Measurements from ENCODE around the gene SP1. TPM values are rescaled to one million over a fixed set of nuclear protein-coding genes. Genes with fewer than 3 reads are reported as not detected.
"Not testable (repeated sequence)": the region's sequence is repeated elsewhere in the genome, so short reads cannot be mapped to it uniquely, and the experiment has no call there.

The SP1 gene
- total RNA-seq, 4 donors from 2014 or later, result 54.0 to 85.7 (median 72.2) TPM

DNA sequence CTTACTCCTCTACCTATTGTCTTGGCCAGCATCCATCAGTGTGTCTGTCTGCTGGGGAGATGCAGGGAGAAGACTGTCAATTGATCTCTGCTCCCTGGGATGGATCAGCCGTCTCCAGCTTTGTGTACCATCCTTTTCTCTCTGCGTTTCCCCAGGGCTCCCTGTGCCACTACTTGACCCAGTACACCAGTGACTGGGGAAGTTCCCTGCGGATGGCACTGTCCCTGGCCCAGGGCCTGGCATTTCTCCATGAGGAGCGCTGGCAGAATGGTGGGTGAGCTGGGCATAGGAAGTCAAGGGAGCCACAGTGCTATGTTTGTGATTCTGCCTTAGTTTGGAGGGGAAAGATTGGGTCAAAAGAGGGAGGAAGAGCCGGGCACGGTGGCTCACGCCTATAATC is 48.8 kb downstream of the SP1 start:
- DNase-seq (ENCODE audit: extremely low spot score), result no peak
- H3K9me3 ChIP-seq, result no peaks in the 10 kb centered on the region
- H3K4me1 ChIP-seq, result no peaks in the 10 kb centered on the region
- no peaks in the 10 kb centered on the region for H3K36me3 ChIP-seq
- H3K27ac ChIP-seq (replicated peaks in 1 of 4), result no peak overlapping the region
- 94% methylated on average over 7 of the region's 7 CpGs for WGBS
- intact Hi-C loops (cut with DNase I), result no loop called here
- no peak for TF ChIP-seq EP300 (IDR thresholded peaks at IDR 0.05)
- no peak for TF ChIP-seq POLR2A (IDR thresholded peaks at IDR 0.05; ENCODE audit: low read depth)
- TF ChIP-seq, protein P1, sequence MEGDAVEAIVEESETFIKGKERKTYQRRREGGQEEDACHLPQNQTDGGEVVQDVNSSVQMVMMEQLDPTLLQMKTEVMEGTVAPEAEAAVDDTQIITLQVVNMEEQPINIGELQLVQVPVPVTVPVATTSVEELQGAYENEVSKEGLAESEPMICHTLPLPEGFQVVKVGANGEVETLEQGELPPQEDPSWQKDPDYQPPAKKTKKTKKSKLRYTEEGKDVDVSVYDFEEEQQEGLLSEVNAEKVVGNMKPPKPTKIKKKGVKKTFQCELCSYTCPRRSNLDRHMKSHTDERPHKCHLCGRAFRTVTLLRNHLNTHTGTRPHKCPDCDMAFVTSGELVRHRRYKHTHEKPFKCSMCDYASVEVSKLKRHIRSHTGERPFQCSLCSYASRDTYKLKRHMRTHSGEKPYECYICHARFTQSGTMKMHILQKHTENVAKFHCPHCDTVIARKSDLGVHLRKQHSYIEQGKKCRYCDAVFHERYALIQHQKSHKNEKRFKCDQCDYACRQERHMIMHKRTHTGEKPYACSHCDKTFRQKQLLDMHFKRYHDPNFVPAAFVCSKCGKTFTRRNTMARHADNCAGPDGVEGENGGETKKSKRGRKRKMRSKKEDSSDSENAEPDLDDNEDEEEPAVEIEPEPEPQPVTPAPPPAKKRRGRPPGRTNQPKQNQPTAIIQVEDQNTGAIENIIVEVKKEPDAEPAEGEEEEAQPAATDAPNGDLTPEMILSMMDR (IDR thresholded peaks at IDR 0.05), result no peak
- TF ChIP-seq POLR2AphosphoS5 (IDR thresholded peaks at IDR 0.05), result no peak
- H3K27me3 ChIP-seq, result no peaks in the 10 kb centered on the region
- no peak overlapping the region for H3K4me3 ChIP-seq

DNA sequence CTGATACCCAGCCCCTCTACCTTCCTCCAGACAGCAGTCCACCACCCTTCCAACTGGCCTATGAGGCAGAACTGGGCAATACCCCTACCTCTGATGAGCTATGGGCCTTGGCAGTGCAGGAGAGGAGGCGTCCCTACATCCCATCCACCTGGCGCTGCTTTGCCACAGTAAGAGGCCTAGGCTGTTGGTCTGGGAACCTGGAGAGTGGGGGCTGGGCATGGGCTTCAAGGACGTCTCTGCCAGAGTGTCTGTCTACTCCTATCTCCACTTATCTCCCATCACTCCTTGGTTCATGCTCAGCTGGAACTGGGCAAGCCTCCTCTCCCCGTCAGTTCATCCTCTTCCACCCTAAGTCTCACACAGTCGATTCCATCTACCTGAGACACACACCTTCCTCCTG is 50.1 kb downstream of the SP1 start:
- H3K4me1 ChIP-seq, result no peaks in the 10 kb centered on the region
- WGBS, result 94% methylated on average over 5 of the region's 5 CpGs
- no peak for DNase-seq (ENCODE audit: extremely low spot score)
- TF ChIP-seq POLR2AphosphoS5 (IDR thresholded peaks at IDR 0.05), result no peak
- H3K4me3 ChIP-seq, result no peak overlapping the region
- H3K9me3 ChIP-seq, result no peaks in the 10 kb centered on the region
- no peaks in the 10 kb centered on the region for H3K36me3 ChIP-seq
- no peak overlapping the region for H3K27ac ChIP-seq (replicated peaks in 1 of 4)
- intact Hi-C loops (cut with DNase I), result no loop called here
- no peaks in the 10 kb centered on the region for H3K27me3 ChIP-seq

DNA sequence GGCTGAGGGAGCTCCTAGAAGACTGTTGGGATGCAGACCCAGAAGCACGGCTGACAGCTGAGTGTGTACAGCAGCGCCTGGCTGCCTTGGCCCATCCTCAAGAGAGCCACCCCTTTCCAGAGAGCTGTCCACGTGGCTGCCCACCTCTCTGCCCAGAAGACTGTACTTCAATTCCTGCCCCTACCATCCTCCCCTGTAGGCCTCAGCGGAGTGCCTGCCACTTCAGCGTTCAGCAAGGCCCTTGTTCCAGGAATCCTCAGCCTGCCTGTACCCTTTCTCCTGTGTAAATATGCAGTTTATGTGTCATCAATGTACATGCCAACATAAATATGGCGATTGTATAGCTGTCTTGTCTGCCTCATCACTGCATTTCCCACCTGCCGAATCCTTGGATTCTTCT is 51.2 kb downstream of the SP1 start:
- intact Hi-C loops (cut with DNase I), result no loop called here
- Histone ChIP-seq H3K27me3 (no peaks in the 10 kb centered on the region), H3K4me3 (no peak overlapping the region), H3K27ac (replicated peaks in 1 of 4) (no peak overlapping the region), H3K9me3 (no peaks in the 10 kb centered on the region), H3K4me1 (no peaks in the 10 kb centered on the region), H3K36me3 (no peaks in the 10 kb centered on the region)
- TF ChIP-seq, protein P1 (IDR thresholded peaks at IDR 0.05), result no peak
- TF ChIP-seq POLR2AphosphoS5 (IDR thresholded peaks at IDR 0.05) (no peak), EP300 (IDR thresholded peaks at IDR 0.05) (no peak), POLR2A (IDR thresholded peaks at IDR 0.05; ENCODE audit: low read depth) (no peak)
- 71% methylated on average over 7 of the region's 7 CpGs for WGBS
- no peak for DNase-seq (ENCODE audit: extremely low spot score)

- H3K27me3 ChIP-seq; H3K4me1 ChIP-seq; H3K9me3 ChIP-seq; H3K36me3 ChIP-seq; intact Hi-C loops (cut with DNase I); H3K4me3 ChIP-seq; H3K27ac ChIP-seq (replicated peaks in 1 of 4); DNase-seq (ENCODE audit: extremely low spot score): not testable (repeated sequence)
- WGBS, result 87% methylated on average over 9 of the region's 9 CpGs
Observed at GRCh38 chr12:53435326-53435725, 55.4 kb downstream of the SP1 start.

DNA sequence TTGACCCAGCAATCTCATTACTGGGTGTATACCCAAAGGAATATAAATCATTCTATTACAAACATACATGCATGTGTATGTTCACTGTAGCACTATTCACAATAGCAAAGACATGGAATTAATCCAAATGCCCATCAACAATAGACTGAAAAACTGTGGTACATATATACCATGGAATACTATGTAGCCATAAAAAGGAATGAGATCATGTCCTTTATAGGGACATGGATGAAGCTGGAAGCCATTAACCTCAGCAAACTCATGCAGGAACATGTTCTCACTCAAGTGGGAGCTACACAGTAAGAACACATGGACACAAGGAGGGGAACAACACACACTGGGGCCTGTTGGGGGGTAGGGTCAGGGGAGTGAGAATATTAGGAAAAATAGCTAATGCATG is 59.6 kb downstream of the SP1 start:
- DNase-seq (ENCODE audit: extremely low spot score); H3K4me3 ChIP-seq; H3K27me3 ChIP-seq; H3K9me3 ChIP-seq; H3K27ac ChIP-seq (replicated peaks in 1 of 4); intact Hi-C loops (cut with DNase I): not testable (repeated sequence)
- Histone ChIP-seq H3K36me3 (peaks cover 3 to 20% (median 11%) of the 10 kb centered on the region in 4 donors), H3K4me1 (peaks cover 16 to 36% (median 31%) of the 10 kb centered on the region in 4 donors)

DNA sequence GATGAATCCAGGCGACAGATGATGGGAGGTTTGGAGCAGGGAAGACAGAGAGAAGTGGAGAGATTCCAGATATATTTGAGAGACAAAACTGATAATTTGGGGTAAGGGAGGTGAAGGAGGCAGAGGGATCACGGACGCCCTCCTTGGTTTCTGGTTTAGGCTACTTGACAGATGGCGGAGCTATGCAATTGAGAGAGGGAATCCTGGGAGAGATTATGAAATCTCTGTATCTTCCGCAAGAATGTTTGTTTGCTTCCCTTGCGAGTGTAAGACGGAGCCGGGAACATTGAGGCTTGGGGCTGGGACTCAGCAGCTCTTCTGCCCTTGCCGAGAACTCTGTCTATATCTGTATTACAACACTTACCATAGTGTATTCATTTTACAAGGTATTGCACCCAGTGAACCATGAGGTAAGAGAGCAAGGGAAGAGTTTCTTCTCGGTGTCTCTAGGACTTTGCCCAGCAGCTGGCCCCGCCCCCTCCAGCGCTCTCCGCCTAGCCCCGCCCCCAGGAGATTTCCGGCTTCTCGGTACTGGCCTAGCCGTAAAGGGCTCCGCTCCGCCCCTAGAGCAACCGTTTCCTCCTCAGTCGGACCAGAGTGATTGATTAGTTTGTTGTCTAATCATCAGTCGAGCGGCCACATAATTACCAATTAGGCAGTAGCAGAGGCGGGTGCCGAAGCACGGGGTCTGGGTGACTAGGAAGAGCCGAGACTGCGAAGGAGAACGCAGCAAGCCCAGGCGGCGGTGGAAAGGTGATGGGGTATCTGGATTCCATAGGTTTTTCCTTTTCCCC is 61.3 kb downstream of the SP1 start, which contains the start of gene PRR13:
Gene PRR13 (plus strand): TSS at position 695 of the 794 bp plus-strand sequence. CDS start 981 bp downstream, outside the sequence.
- no peaks in the 10 kb centered on the region for H3K27me3 ChIP-seq
- peaks cover 15 to 36% (median 24%) of the 10 kb centered on the region in 4 donors for H3K36me3 ChIP-seq
- 2% methylated on average over 22 of the region's 31 CpGs for WGBS
- peak; percentile 100 for DNase-seq (ENCODE audit: extremely low spot score)
- H3K27ac ChIP-seq (replicated peaks in 1 of 4), result peak within 1 kb of the TSS; percentile 85 to 91 (median 89)
- intact Hi-C loops (cut with DNase I), result no loop called here
- peaks cover 16 to 44% (median 41%) of the 10 kb centered on the region in 4 donors for H3K4me1 ChIP-seq
- H3K9me3 ChIP-seq, result no peaks in the 10 kb centered on the region
- TF ChIP-seq EP300 (IDR thresholded peaks at IDR 0.05), result no peak
- TF ChIP-seq POLR2AphosphoS5 (IDR thresholded peaks at IDR 0.05), result peak; percentile 97 to 99
- TF ChIP-seq POLR2A (IDR thresholded peaks at IDR 0.05; ENCODE audit: low read depth), result peak; percentile 90
- TF ChIP-seq, protein P1 (IDR thresholded peaks at IDR 0.05), result peak in 1 of 3 experiments; percentile 16
- H3K4me3 ChIP-seq, result peak within 1 kb of the TSS; percentile 66 to 79 (median 70)
